Heart left ventricle (tissue), 16 donors: ENCODE measurements around the gene CPNE8. TPM values are rescaled to one million over a fixed set of nuclear protein-coding genes. Genes with fewer than 3 reads are reported as not detected.

Source experiments
- ATAC-seq, 4 donors: fragments of 200-7000 bp; cut with Tn5 transposase; one replicate each; pipeline ENCODE4 v1.9.1; 2020 to 2022; ENCODE audit warnings: moderate library complexity in 4 of 4, mild to moderate bottlenecking in 3 of 4, moderate number of reproducible peaks in 1 of 4
- DNase-seq, 5 donors: peaks; one replicate each; pipeline ENCODE4 v3.0.0-alpha.2; 2020
- H3K27ac ChIP-seq, 12 donors: fragments of 200-600 bp; sonication (generic) in 4 of 12; one replicate each; pipeline versions ENCODE4 v1.5.0 to v1.8.0; 2016 to 2022; ENCODE audit warnings: mild to moderate bottlenecking in 2 of 12
- H3K27me3 ChIP-seq, 9 donors: fragments of 200-600 bp; sonication (generic) in 2 of 9; one replicate each; pipeline versions ENCODE4 v1.5.1 to v1.8.0; 2016 to 2022; ENCODE audit warnings: mild to moderate bottlenecking in 3 of 9
- H3K36me3 ChIP-seq, 9 donors: fragments of 200-600 bp; sonication (generic) in 2 of 9; one replicate each; pipeline versions ENCODE4 v1.5.0 to v1.8.0; 2018 to 2022; ENCODE audit warnings: mild to moderate bottlenecking in 2 of 9
- H3K4me1 ChIP-seq, 12 donors: fragments of 200-600 bp; sonication (generic) in 4 of 12; one replicate each; pipeline versions ENCODE4 v1.5.0 to v1.8.0; 2016 to 2022; ENCODE audit warnings: mild to moderate bottlenecking in 3 of 12
- H3K4me3 ChIP-seq, 12 donors: fragments of 200-600 bp; sonication (generic) in 4 of 12; one replicate each; pipeline versions ENCODE4 v1.5.0 to v1.8.0; 2017 to 2022; ENCODE audit warnings: mild to moderate bottlenecking in 9 of 12, moderate library complexity in 4 of 12
- H3K9me3 ChIP-seq, 12 donors: fragments of 200-600 bp; sonication (generic) in 4 of 12; one replicate each; pipeline versions ENCODE4 v1.5.0 to v1.8.0; 2016 to 2022; ENCODE audit warnings: mild to moderate bottlenecking in 1 of 12
- CTCF ChIP-seq, 12 donors: fragments of 200-600 bp; sonication (generic) in 4 of 12; IDR thresholded peaks; one replicate each; pipeline versions ENCODE4 v1.5.0 to v1.8.0; 2018 to 2022; ENCODE audit warnings: antibody characterized with exemption in 12 of 12, mild to moderate bottlenecking in 5 of 12
- POLR2A ChIP-seq, 2 donors: fragments of 450-650 bp; IDR thresholded peaks; one replicate each; pipeline ENCODE4 v1.6.1; 2017; ENCODE audit warnings: antibody characterized with exemption in 2 of 2, mild to moderate bottlenecking in 2 of 2, moderate library complexity in 2 of 2
- WGBS, 4 donors: extraction: QIAGEN DNeasy Blood & Tissue Kit in 2 of 4; methylation state at CpG; one replicate each; pipeline versions ENCODE4 v1.1.5 to v1.1.7; 2013 to 2018; 5-methylcytosine and 5-hydroxymethylcytosine counted together
- intact Hi-C, 10 donors: fragments of 100-400 bp; cut with DNase I; formaldehyde crosslinking; loops; one replicate each; pipeline versions ENCODE4 v1.11.1 to v1.14.2; 2022
- polyA plus RNA-seq, 2 donors: library from polyadenylated mRNA; stranded (reverse); fragments of 200-250 nt; gene quantifications; one replicate each; pipeline ENCODE4 v1.2.3, GENCODE V29; 2013
- total RNA-seq, 9 donors: library from RNA; depleted of rRNA in 2 of 9; stranded (reverse); fragments of >200 nt in 2 of 9; fragmentation: NEBNext Ultra II Directional in 3 of 9; extraction: Animal tissue kit (Norgen Biotek cat#: 25700) in 3 of 9; gene quantifications; one replicate each; pipeline versions ENCODE4 v1.1.0 to v1.2.4, GENCODE V29; 2016 to 2023
- donor health status: ischemic (EF 13 %, LVEDD 7.1; RV severe dilation, severe dysfunction).
- donor health status: healthy with polysubstance abuse.
- donor health status: DM: no; HTN: yes; CAD: no.
- donor health status: DM: no; HTN: no; CAD: no.
- donor health status: ischemic (EF 25% LVEDD 6.9; RV normal size, moderate dysfunction).
- donor health status: ischemic (EF 25% LVEDD 5.7; RV mildly dilated, moderate dysfunction).
- donor health status: healthy.
- donor health status: DM: yes; HTN: yes; CAD: no.
- donor health status: ischemic (EF 35%, LVEDD 5.7; RV mildly dilated, moderate dysfunction).
- donor health status: nonischemic (EF 11% LVEDD 7.7; RV severe dilation, severe dysfunction).
- donor health status: DM: yes; HTN: yes; CAD: no.
- donor health status: PGD.
- donor health status: ischemic (EF 29% LVEDD 5.4; RV normal size, mild dysfunction).
- donor health status: nonischemic (EF 23%, LVEDD 6.1; RV moderate dilation, normal function).

The CPNE8 gene
- total and polyA plus RNA-seq, 11 donors = 2.9 to 15.1 (median 4.5) TPM

- TF ChIP-seq POLR2A (IDR thresholded peaks at IDR 0.05) (no peak), CTCF (IDR thresholded peaks at IDR 0.05) (no peak)
- no peaks in the 10 kb centered on the region for H3K36me3 ChIP-seq
- intact Hi-C loops = loop anchor here in 3 of 10 donors (10.0 kb wide), 3 partner anchors 581 to 601 kb away; partner anchors contain the start of gene ALG10B (in 1 of the 3)
- no peak for DNase-seq
- no peaks in the 10 kb centered on the region for H3K27me3 ChIP-seq
- no peak overlapping the region for H3K4me3 ChIP-seq
- WGBS, 4 donors = 57 to 68% (median 61%) methylated on average over 3 of the region's 3 CpGs
- no peaks in the 10 kb centered on the region for H3K4me1 ChIP-seq
- peaks cover 0 to 7% (median 0%) of the 10 kb centered on the region in 12 donors for H3K9me3 ChIP-seq
- no peak overlapping the region for H3K27ac ChIP-seq
- no peak for ATAC-seq
Measured at GRCh38 chr12:38915429-38916182, 10.2 kb upstream of the CPNE8 start.

- Histone ChIP-seq H3K9me3 (no peaks in the 10 kb centered on the region), H3K4me1 (peaks cover 0 to 4% (median 2%) of the 10 kb centered on the region in 12 donors), H3K4me3 (no peak overlapping the region), H3K27me3 (no peaks in the 10 kb centered on the region), H3K36me3 (no peaks in the 10 kb centered on the region), H3K27ac (no peak overlapping the region)
- ATAC-seq (no peak), DNase-seq (no peak)
- TF ChIP-seq POLR2A (IDR thresholded peaks at IDR 0.05) (no peak), CTCF (IDR thresholded peaks at IDR 0.05) (no peak)
- intact Hi-C loops = loop anchor here in 4 of 10 donors (5.0 to 10.0 kb wide), 4 partner anchors 195 to 597 kb away; partner anchors contain the start of gene ALG10B (in 1 of the 4)
- WGBS, 4 donors = 77 to 84% (median 80%) methylated on average over 5 of the region's 5 CpGs
Measured at GRCh38 chr12:38912116-38912515, 6.7 kb upstream of the CPNE8 start.

GRCh38 chr12:38911611-38912010, 6.2 kb upstream of the CPNE8 start:
- Histone ChIP-seq H3K36me3 (no peaks in the 10 kb centered on the region), H3K27me3 (no peaks in the 10 kb centered on the region), H3K4me1 (peaks cover 0 to 6% (median 3%) of the 10 kb centered on the region in 12 donors), H3K9me3 (no peaks in the 10 kb centered on the region), H3K27ac (no peak overlapping the region), H3K4me3 (no peak overlapping the region)
- DNase-seq = no peak
- TF ChIP-seq POLR2A (IDR thresholded peaks at IDR 0.05) (no peak), CTCF (IDR thresholded peaks at IDR 0.05) (peak in 4 of 12 donors; percentile 15 to 27 (median 20))
- intact Hi-C loops = loop anchor here in 4 of 10 donors (5.0 to 10.0 kb wide), 4 partner anchors 196 to 597 kb away; partner anchors contain the start of gene ALG10B (in 1 of the 4)
- WGBS, 4 donors = 36 to 43% (median 42%) methylated on average over 1 of the region's 1 CpG
- ATAC-seq = no peak

GRCh38 chr12:38907201-38907923, 2.0 kb upstream of the CPNE8 start:
- H3K9me3 ChIP-seq = no peaks in the 10 kb centered on the region
- intact Hi-C loops = loop anchor here in 7 of 10 donors (5.0 to 10.0 kb wide), 7 partner anchors 55 to 583 kb away; no protein-coding TSS in a partner anchor
- peak overlapping the region; percentile 55 to 85 (median 74) for H3K4me3 ChIP-seq
- no peaks in the 10 kb centered on the region for H3K27me3 ChIP-seq
- H3K36me3 ChIP-seq = no peaks in the 10 kb centered on the region
- ATAC-seq (no peak), DNase-seq (no peak)
- 78 to 86% (median 80%) methylated on average over 6 of the region's 6 CpGs for WGBS, 4 donors
- no peak for TF ChIP-seq CTCF (IDR thresholded peaks at IDR 0.05)
- no peak for TF ChIP-seq POLR2A (IDR thresholded peaks at IDR 0.05)
- H3K27ac ChIP-seq = peak overlapping the region in 10 of 12 donors; percentile 89 to 98 (median 94)
- peaks cover 0 to 24% (median 17%) of the 10 kb centered on the region in 12 donors for H3K4me1 ChIP-seq
